ENCODE data around the gene TUBA4A. TPM values are rescaled to one million over a fixed set of nuclear protein-coding genes. Genes with fewer than 3 reads are reported as not detected.

Gene TUBA4A
- total and polyA plus RNA-seq, 2 of the 8 experiments (the other 6 are each of a cell fraction or from before 2014, with no cell fraction given) = 67.3 to 172 TPM

GRCh38 chr2:219229305-219230058 is 24.2 kb downstream of the TUBA4A start, which contains the start of the genes ANKZF1 and ATG9A:
Gene ANKZF1 (plus strand): TSS chr2:219229806. CDS start chr2:219230258, 452 bp downstream.
Gene ATG9A (minus strand): TSS chr2:219229636. CDS start chr2:219228024, 1,612 bp downstream.
- H3K27me3 ChIP-seq (replicated peaks in 1 of 4; ENCODE audit: control insufficient read depth in 3 of 4, extremely low read depth in 1 of 4, insufficient read depth in 3 of 4, low read length in 3 of 4) = no peaks in the 10 kb centered on the region; a peak in 1 of 7 replicates
- H2BK20ac ChIP-seq (ENCODE audit: low read length) = no peak within 1 kb of the TSS
- CTCF ChIA-PET (ENCODE audit: partially characterized antibody) = interaction anchor here (0.7 to 4.9 kb wide), 10 partner anchors 16 to 124 kb away, joined by 3 to 23 read pairs (median 4); partner anchors contain the start of genes GLB1L and STK16
- H4K91ac ChIP-seq (replicated peaks; ENCODE audit: insufficient read length, low read length) = no peak within 1 kb of the TSS
- H3K27ac ChIP-seq (ENCODE audit: low read depth, low read length) = peak within 1 kb of the TSS; percentile 71
- POLR2A ChIA-PET (ENCODE audit: partially characterized antibody) = interaction anchor here (0.7 to 4.6 kb wide), 17 partner anchors 8 to 101 kb away, joined by 3 to 57 read pairs (median 5); partner anchors contain the start of genes ABCB6, CNPPD1, DNAJB2 and GLB1L
- FAIRE-seq (peak; percentile 71), DNase-seq (ENCODE audit: low read depth in 1 of 2, low spot score in 2 of 2) (peak; percentile 93 to 95)
- no peaks in the 10 kb centered on the region; the same call in 1 of the 2 replicates for H3K79me1 ChIP-seq (ENCODE audit: low read depth, low read length)
- H4K8ac ChIP-seq (ENCODE audit: extremely low read depth, insufficient read depth, low read length) = peak within 1 kb of the TSS; percentile 88; the same call in 1 of the 2 replicates
- peak within 1 kb of the TSS; percentile 79 for H4K5ac ChIP-seq (ENCODE audit: insufficient read length, low read depth, low read length)
- peak within 1 kb of the TSS; percentile 82 to 96 (median 86) for H3K9ac ChIP-seq (replicated peaks in 1 of 4; ENCODE audit: extremely low read depth in 1 of 4, low read depth in 3 of 4, low read length in 3 of 4)
- H3K79me2 ChIP-seq (ENCODE audit: control insufficient read depth in 1 of 2, insufficient read depth in 2 of 2, low read length in 2 of 2) = peaks cover 0 to 12% of the 10 kb centered on the region in 2 experiments; a peak in 2 of 4 replicates
- WGBS, 2 experiments (ENCODE audit: extremely low coverage in 1 of 2, insufficient coverage in 1 of 2, insufficient read length in 1 of 2, insufficient replicate concordance in 2 of 2, low coverage in 1 of 2, low lambda C conversion rate in 2 of 2, missing lambda C conversion rate in 1 of 2) = 1% methylated on average over 62 of the region's 80 CpGs; no CpG with 5 or more reads in 1 of the 2 experiments
- H3K4me3 ChIP-seq (ENCODE audit: extremely low read depth in 1 of 4, insufficient read depth in 2 of 4, low read depth in 3 of 4, low read length in 4 of 4) = peak within 1 kb of the TSS; percentile 82 to 97 (median 92)
- H2BK15ac ChIP-seq (ENCODE audit: low read length) = no peak within 1 kb of the TSS
- no peaks in the 10 kb centered on the region for H3K9me3 ChIP-seq (ENCODE audit: insufficient read depth in 2 of 2, low read depth in 1 of 2, low read length in 1 of 2)
- peak within 1 kb of the TSS; percentile 88 to 91 for H3K4me2 ChIP-seq (ENCODE audit: insufficient read depth in 1 of 2, low read depth in 2 of 2, low read length in 2 of 2)
- H3K14ac ChIP-seq (ENCODE audit: insufficient read length) = no peak within 1 kb of the TSS
- H3K4ac ChIP-seq (replicated peaks; ENCODE audit: insufficient read length, low read depth, low read length) = peak within 1 kb of the TSS; percentile 32
- no peak within 1 kb of the TSS for H2BK120ac ChIP-seq (replicated peaks; ENCODE audit: low read depth, low read length)
- peak within 1 kb of the TSS; percentile 52 for H3K56ac ChIP-seq (replicated peaks; ENCODE audit: insufficient read length, low read depth, low read length)
- H3K36me3 ChIP-seq (ENCODE audit: control insufficient read depth in 2 of 4, insufficient read depth in 4 of 4, low read length in 3 of 4) = peaks cover 18 to 48% (median 35%) of the 10 kb centered on the region in 4 experiments
- peak within 1 kb of the TSS; percentile 2; the same call in 1 of the 2 replicates for H2BK12ac ChIP-seq (ENCODE audit: low read depth, low read length)
- no peak within 1 kb of the TSS for H3K23ac ChIP-seq (ENCODE audit: insufficient read length)
- H2AFZ ChIP-seq (ENCODE audit: low read length) = no peak within 1 kb of the TSS
- peaks cover 0 to 6% (median 3%) of the 10 kb centered on the region in 4 experiments; a peak in 5 of 7 replicates for H3K4me1 ChIP-seq (replicated peaks in 1 of 4; ENCODE audit: control insufficient read depth in 3 of 4, insufficient read depth in 4 of 4, low read length in 3 of 4)
- H3K18ac ChIP-seq (ENCODE audit: extremely low read depth, low read length) = peak within 1 kb of the TSS; percentile 87; the same call in 1 of the 2 replicates
- no peaks in the 10 kb centered on the region for H4K20me1 ChIP-seq (replicated peaks in 1 of 2; ENCODE audit: control insufficient read depth in 1 of 2, insufficient read depth in 2 of 2, low read length in 2 of 2)
- H3K23me2 ChIP-seq (ENCODE audit: low read depth, low read length) = peaks cover 7% of the 10 kb centered on the region; the same call in 1 of the 2 replicates
- no peak within 1 kb of the TSS for H2AK5ac ChIP-seq (ENCODE audit: low read depth, low read length)
- peak within 1 kb of the TSS; percentile 41 for H2BK5ac ChIP-seq (ENCODE audit: low read depth, low read length)
- peak; percentile 48 for TF ChIP-seq ASH2L (IDR thresholded peaks at IDR 0.05; ENCODE audit: low read length)
- no peak for TF ChIP-seq HDAC2 (IDR thresholded peaks at IDR 0.05; ENCODE audit: borderline replicate concordance in 1 of 2, low read depth in 2 of 2, low read length in 2 of 2)
- peak; percentile 60; the same call in 1 of the 2 replicates for TF ChIP-seq EGR1 (IDR thresholded peaks at IDR 0.05; ENCODE audit: borderline replicate concordance, low read depth, low read length)
- no peak for TF ChIP-seq BCL11A (IDR thresholded peaks at IDR 0.05; ENCODE audit: low read depth in 2 of 2, low read length in 2 of 2)
- TF ChIP-seq CHD1 (IDR thresholded peaks at IDR 0.05; ENCODE audit: low read depth, low read length) = no peak
- no peak for TF ChIP-seq YY1 (IDR thresholded peaks at IDR 0.05; ENCODE audit: low read depth, low read length)
- no peak for TF ChIP-seq TCF12 (IDR thresholded peaks at IDR 0.05; ENCODE audit: low read depth, low read length)
- TF ChIP-seq KDM4A (IDR thresholded peaks at IDR 0.05; ENCODE audit: low read depth, low read length, severe bottlenecking) = peak; percentile 86
- no peak for TF ChIP-seq MAFK (IDR thresholded peaks at IDR 0.05; ENCODE audit: low read depth, low read length)
- TF ChIP-seq CHD2 (IDR thresholded peaks at IDR 0.05; ENCODE audit: low read length) = peak; percentile 91
- no peak for TF ChIP-seq JUN (IDR thresholded peaks at IDR 0.05; ENCODE audit: low read depth, low read length)

Measured in H1 (cell line).